Coronary artery (tissue), 2 donors: ENCODE results near the gene PATJ.

Experiments used
- DNase-seq: peaks from one replicate; pipeline ENCODE4 v3.0.0-alpha.2; 2017; ENCODE audit warnings: low spot score
- H3K27ac ChIP-seq, 2 donors: fragments of 200-600 bp; sonication (generic); one replicate each; pipeline ENCODE4 v1.5.1; 2016 to 2019
- H3K4me3 ChIP-seq: fragments of 200-600 bp; sonication (generic); 2 replicates; pipeline ENCODE4 v1.5.1; 2016; ENCODE audit warnings: mild to moderate bottlenecking, moderate library complexity
- CTCF ChIP-seq: fragments of 200-600 bp; sonication (generic); IDR thresholded peaks from one replicate; pipeline ENCODE4 v1.5.1; 2019; ENCODE audit warnings: antibody characterized with exemption

PATJ gene

GRCh38 chr1:62057641-62058290 is 315.5 kb downstream of the PATJ start:
- no peak overlapping the region for H3K27ac ChIP-seq
- TF ChIP-seq CTCF, result no peak
- H3K4me3 ChIP-seq, result no peak overlapping the region
- no peak for DNase-seq

GRCh38 chr1:62058956-62059355 is 316.7 kb downstream of the PATJ start:
- no peak overlapping the region for H3K4me3 ChIP-seq
- TF ChIP-seq CTCF, result no peak
- H3K27ac ChIP-seq, result no peak overlapping the region
- DNase-seq, result no peak

GRCh38 chr1:62062087-62062486 is 319.8 kb downstream of the PATJ start:
- no peak for TF ChIP-seq CTCF
- Histone ChIP-seq H3K27ac (no peak overlapping the region), H3K4me3 (no peak overlapping the region)
- DNase-seq, result no peak

- DNase-seq, result no peak
- TF ChIP-seq CTCF, result no peak
- Histone ChIP-seq H3K4me3 (no peak overlapping the region), H3K27ac (peak overlapping the region in 1 of 2 donors; percentile 48)
Observed at GRCh38 chr1:62064829-62065407, 322.6 kb downstream of the PATJ start.

- TF ChIP-seq CTCF, result no peak
- H3K4me3 ChIP-seq, result no peak overlapping the region
- no peak for DNase-seq
- H3K27ac ChIP-seq, result no peak overlapping the region
Observed at GRCh38 chr1:62066713-62067112, 324.4 kb downstream of the PATJ start.

- H3K27ac ChIP-seq, result peak overlapping the region; percentile 67 to 90
Observed at GRCh38 chr1:62068416-62068843, 326.1 kb downstream of the PATJ start.

More at GRCh38 chr1:62068416-62068843, 326.1 kb downstream of the PATJ start:
- TF ChIP-seq CTCF, result no peak
- no peak for DNase-seq
- peak overlapping the region; percentile 18 for H3K4me3 ChIP-seq
